ENCODE results near the gene COL4A2.

GRCh38 chr13:110405597-110406450 is 98.7 kb downstream of the COL4A2 start:
- TF ChIP-seq CTCF (IDR thresholded peaks at IDR 0.05; ENCODE audit: low read depth, low read length, missing input control) (no peak), SP1 (IDR thresholded peaks at IDR 0.05) (no peak), YY1 (IDR thresholded peaks at IDR 0.05) (no peak), TAF1 (conservative IDR thresholded peaks at IDR 0.05) (no peak), ZBTB33 (IDR thresholded peaks at IDR 0.05) (no peak), GABPA (IDR thresholded peaks at IDR 0.05 in 1 of 2, conservative IDR thresholded peaks at IDR 0.05 in 1 of 2) (no peak), MAX (IDR thresholded peaks at IDR 0.05) (no peak), HNF4G (IDR thresholded peaks at IDR 0.05) (no peak)

All from liver (tissue), 3 donors.